ENCODE data around the gene ARMH2. TPM values are rescaled to one million over a fixed set of nuclear protein-coding genes. Genes with fewer than 3 reads are reported as not detected.
"Not testable (repeated sequence)": the region's sequence is repeated elsewhere in the genome, so short reads cannot be mapped to it uniquely, and the experiment has no call there.

The ARMH2 gene
- total RNA-seq, 1 donor from 2014 or later: not detected

- DNase-seq (ENCODE audit: extremely low read depth, low read depth, low spot score): not testable (repeated sequence)
These were observed 32.7 kb downstream of the ARMH2 start for GRCh38 chr6:24765968-24766367.

GRCh38 chr6:24764833-24765828, 33.6 kb downstream of the ARMH2 start:
- DNase-seq (ENCODE audit: extremely low read depth, low read depth, low spot score): not testable (repeated sequence)

GRCh38 chr6:24763578-24763977, 35.1 kb downstream of the ARMH2 start:
- no peak for DNase-seq (ENCODE audit: extremely low read depth, low read depth, low spot score)

GRCh38 chr6:24761851-24762250, 36.9 kb downstream of the ARMH2 start:
- no peak for DNase-seq (ENCODE audit: extremely low read depth, low read depth, low spot score)

- no peak for DNase-seq (ENCODE audit: extremely low read depth, low read depth, low spot score)
These were observed 37.4 kb downstream of the ARMH2 start for GRCh38 chr6:24761193-24761835.

GRCh38 chr6:24760210-24760609, 38.5 kb downstream of the ARMH2 start:
- DNase-seq (ENCODE audit: extremely low read depth, low read depth, low spot score): no peak

GRCh38 chr6:24759718-24760117, 39.0 kb downstream of the ARMH2 start:
- DNase-seq (ENCODE audit: extremely low read depth, low read depth, low spot score): no peak

GRCh38 chr6:24757611-24758010, 41.1 kb downstream of the ARMH2 start:
- DNase-seq (ENCODE audit: extremely low read depth, low read depth, low spot score): no peak

GRCh38 chr6:24755279-24755678, 43.4 kb downstream of the ARMH2 start:
- no peak for DNase-seq (ENCODE audit: extremely low read depth, low read depth, low spot score)

- not testable (repeated sequence) for DNase-seq (ENCODE audit: extremely low read depth, low read depth, low spot score)
These were observed 44.3 kb downstream of the ARMH2 start for GRCh38 chr6:24754378-24754777.

GRCh38 chr6:24753545-24753944, 45.2 kb downstream of the ARMH2 start:
- DNase-seq (ENCODE audit: extremely low read depth, low read depth, low spot score): no peak

GRCh38 chr6:24752917-24753492, 45.7 kb downstream of the ARMH2 start:
- DNase-seq (ENCODE audit: extremely low read depth, low read depth, low spot score): no peak

GRCh38 chr6:24752503-24752902, 46.2 kb downstream of the ARMH2 start:
- DNase-seq (ENCODE audit: extremely low read depth, low read depth, low spot score): no peak

- DNase-seq (ENCODE audit: extremely low read depth, low read depth, low spot score): not testable (repeated sequence)
These were observed 47.8 kb downstream of the ARMH2 start for GRCh38 chr6:24750878-24751277.

GRCh38 chr6:24749297-24749696, 49.4 kb downstream of the ARMH2 start:
- no peak for DNase-seq (ENCODE audit: extremely low read depth, low read depth, low spot score)

Other genes starting within 250 kb of the ARMH2 start
- gene KIAA0319, start 152.7 kb downstream of the ARMH2 start, total RNA-seq: not detected in 2 replicates
- 21.7 and 24.2 TPM in 2 replicates for gene TDP2, start 132.0 kb downstream of the ARMH2 start, total RNA-seq
- 6.9 and 15.1 TPM in 2 replicates for gene ACOT13, start 131.8 kb downstream of the ARMH2 start, total RNA-seq
- 66.2 and 74.0 TPM in 2 replicates for gene C6orf62, start 79.8 kb downstream of the ARMH2 start, total RNA-seq
- gene GMNN, start 24.0 kb downstream of the ARMH2 start, total RNA-seq: 8.7 and 20.0 TPM in 2 replicates
- 0.05 TPM in 1 of 2 replicates, not detected in the other for gene RIPOR2, start 137.0 kb upstream of the ARMH2 start, total RNA-seq

Data from glomerular endothelial cell (primary cell).